Natural killer cell (primary cell): ENCODE data around the gene COX19. TPM values are rescaled to one million over a fixed set of nuclear protein-coding genes. Genes with fewer than 3 reads are reported as not detected.

Source experiments
- ATAC-seq, 3 donors: fragments of 150-1000 bp in 2 of 3; fragments of 200-7000 bp in 1 of 3; cut with Tn5 transposase; 1 replicate in 1 of 3; 2 replicates in 2 of 3; pipeline ENCODE4 v1.10.0; 2021; ENCODE audit warnings: mild to moderate bottlenecking in 2 of 3, moderate library complexity in 2 of 3
- DNase-seq, 2 donors: peaks; one replicate each; pipeline versions ENCODE4 v3.0.0 to v3.0.0-alpha.2; 2013 to 2021; ENCODE audit warnings: mixed read lengths in 1 of 2
- H3K27ac ChIP-seq: one replicate; pipeline ENCODE4 v1.5.1; 2013; ENCODE audit warnings: mild to moderate bottlenecking, low read length
- H3K27me3 ChIP-seq: one replicate; pipeline ENCODE4 v1.6.1; 2013; ENCODE audit warnings: low read length; ENCODE audit not compliant: control insufficient read depth, insufficient read depth
- H3K36me3 ChIP-seq: one replicate; pipeline ENCODE4 v1.6.1; 2013; ENCODE audit warnings: low read length; ENCODE audit not compliant: control insufficient read depth, insufficient read depth
- H3K4me1 ChIP-seq: one replicate; pipeline ENCODE4 v1.6.1; 2013; ENCODE audit warnings: low read length; ENCODE audit not compliant: control insufficient read depth, insufficient read depth
- H3K4me3 ChIP-seq: one replicate; pipeline ENCODE4 v1.5.1; 2013; ENCODE audit warnings: low read length
- H3K9me3 ChIP-seq: one replicate; pipeline ENCODE4 v1.6.1; 2013; ENCODE audit warnings: low read length; ENCODE audit not compliant: control insufficient read depth, insufficient read depth
- H3K27ac Mint-ChIP-seq, 2 donors: one replicate each; pipeline ENCODE4 v1.8.0; 2022; ENCODE audit warnings: mild to moderate bottlenecking in 2 of 2, mixed read lengths in 2 of 2, moderate library complexity in 1 of 2
- H3K27me3 Mint-ChIP-seq, 2 donors: one replicate each; pipeline ENCODE4 v1.8.0; 2022; ENCODE audit warnings: low read depth in 2 of 2, mixed read lengths in 2 of 2
- H3K36me3 Mint-ChIP-seq: one replicate; pipeline ENCODE4 v1.8.0; 2022; ENCODE audit warnings: mixed read lengths
- H3K4me1 Mint-ChIP-seq, 2 donors: one replicate each; pipeline ENCODE4 v1.8.0; 2022; ENCODE audit warnings: mixed read lengths in 2 of 2
- H3K4me3 Mint-ChIP-seq: one replicate; pipeline ENCODE4 v1.8.0; 2022; ENCODE audit warnings: mild to moderate bottlenecking, moderate library complexity, mixed read lengths
- H3K9me3 Mint-ChIP-seq, 2 donors: one replicate each; pipeline ENCODE4 v1.8.0; 2022; ENCODE audit warnings: mixed read lengths in 2 of 2
- WGBS: methylation state at CpG from one replicate; pipeline ENCODE4 v1.1.7; 2013; ENCODE audit warnings: missing lambda C conversion rate; ENCODE audit not compliant: insufficient coverage; 5-methylcytosine and 5-hydroxymethylcytosine counted together
- intact Hi-C: fragments of 100-400 bp; cut with micrococcal nuclease; formaldehyde crosslinking; loops from one replicate; pipeline ENCODE4 v1.14.2; 2022
- total RNA-seq, 4 donors: library from RNA; stranded (reverse); fragments of 120-200 nt in 1 of 4; gene quantifications; one replicate each; pipeline versions ENCODE4 v1.2.3 to v1.2.4, GENCODE V29; 2013 to 2022
- TF ChIP-seq, protein P1 (sequence below): fragments of 200-600 bp; IDR thresholded peaks from one replicate; pipeline ENCODE4 v1.8.0; 2022; ENCODE audit warnings: antibody characterized with exemption

COX19 gene
- total RNA-seq, 3 donors from 2014 or later (not counting 1 experiment from before 2014, with no cell fraction given) = 33.6 to 38.3 (median 33.6) TPM

GRCh38 chr7:987909-988308, 12.6 kb upstream of the COX19 start:
- Mint-ChIP-seq H3K27me3 (peaks cover 0 to 2% of the 10 kb centered on the region in 2 donors), H3K4me3 (no peak overlapping the region), H3K36me3 (no peaks in the 10 kb centered on the region), H3K27ac (no peak overlapping the region), H3K4me1 (peaks cover under 1 to 2% of the 10 kb centered on the region in 2 donors), H3K9me3 (no peaks in the 10 kb centered on the region)
- TF ChIP-seq, protein P1, sequence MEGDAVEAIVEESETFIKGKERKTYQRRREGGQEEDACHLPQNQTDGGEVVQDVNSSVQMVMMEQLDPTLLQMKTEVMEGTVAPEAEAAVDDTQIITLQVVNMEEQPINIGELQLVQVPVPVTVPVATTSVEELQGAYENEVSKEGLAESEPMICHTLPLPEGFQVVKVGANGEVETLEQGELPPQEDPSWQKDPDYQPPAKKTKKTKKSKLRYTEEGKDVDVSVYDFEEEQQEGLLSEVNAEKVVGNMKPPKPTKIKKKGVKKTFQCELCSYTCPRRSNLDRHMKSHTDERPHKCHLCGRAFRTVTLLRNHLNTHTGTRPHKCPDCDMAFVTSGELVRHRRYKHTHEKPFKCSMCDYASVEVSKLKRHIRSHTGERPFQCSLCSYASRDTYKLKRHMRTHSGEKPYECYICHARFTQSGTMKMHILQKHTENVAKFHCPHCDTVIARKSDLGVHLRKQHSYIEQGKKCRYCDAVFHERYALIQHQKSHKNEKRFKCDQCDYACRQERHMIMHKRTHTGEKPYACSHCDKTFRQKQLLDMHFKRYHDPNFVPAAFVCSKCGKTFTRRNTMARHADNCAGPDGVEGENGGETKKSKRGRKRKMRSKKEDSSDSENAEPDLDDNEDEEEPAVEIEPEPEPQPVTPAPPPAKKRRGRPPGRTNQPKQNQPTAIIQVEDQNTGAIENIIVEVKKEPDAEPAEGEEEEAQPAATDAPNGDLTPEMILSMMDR = no peak
- no peak for ATAC-seq
- intact Hi-C loops = no loop called here
- peaks cover 12% of the 10 kb centered on the region for H3K4me1 ChIP-seq
- peaks cover 9% of the 10 kb centered on the region for H3K27me3 ChIP-seq
- no peak for DNase-seq
- H3K9me3 ChIP-seq = no peaks in the 10 kb centered on the region
- H3K27ac ChIP-seq = no peak overlapping the region
- no peaks in the 10 kb centered on the region for H3K36me3 ChIP-seq
- no peak overlapping the region for H3K4me3 ChIP-seq
- whole genome bisulfite sequencing = 54% methylated on average over 6 of the region's 6 CpGs

DNA sequence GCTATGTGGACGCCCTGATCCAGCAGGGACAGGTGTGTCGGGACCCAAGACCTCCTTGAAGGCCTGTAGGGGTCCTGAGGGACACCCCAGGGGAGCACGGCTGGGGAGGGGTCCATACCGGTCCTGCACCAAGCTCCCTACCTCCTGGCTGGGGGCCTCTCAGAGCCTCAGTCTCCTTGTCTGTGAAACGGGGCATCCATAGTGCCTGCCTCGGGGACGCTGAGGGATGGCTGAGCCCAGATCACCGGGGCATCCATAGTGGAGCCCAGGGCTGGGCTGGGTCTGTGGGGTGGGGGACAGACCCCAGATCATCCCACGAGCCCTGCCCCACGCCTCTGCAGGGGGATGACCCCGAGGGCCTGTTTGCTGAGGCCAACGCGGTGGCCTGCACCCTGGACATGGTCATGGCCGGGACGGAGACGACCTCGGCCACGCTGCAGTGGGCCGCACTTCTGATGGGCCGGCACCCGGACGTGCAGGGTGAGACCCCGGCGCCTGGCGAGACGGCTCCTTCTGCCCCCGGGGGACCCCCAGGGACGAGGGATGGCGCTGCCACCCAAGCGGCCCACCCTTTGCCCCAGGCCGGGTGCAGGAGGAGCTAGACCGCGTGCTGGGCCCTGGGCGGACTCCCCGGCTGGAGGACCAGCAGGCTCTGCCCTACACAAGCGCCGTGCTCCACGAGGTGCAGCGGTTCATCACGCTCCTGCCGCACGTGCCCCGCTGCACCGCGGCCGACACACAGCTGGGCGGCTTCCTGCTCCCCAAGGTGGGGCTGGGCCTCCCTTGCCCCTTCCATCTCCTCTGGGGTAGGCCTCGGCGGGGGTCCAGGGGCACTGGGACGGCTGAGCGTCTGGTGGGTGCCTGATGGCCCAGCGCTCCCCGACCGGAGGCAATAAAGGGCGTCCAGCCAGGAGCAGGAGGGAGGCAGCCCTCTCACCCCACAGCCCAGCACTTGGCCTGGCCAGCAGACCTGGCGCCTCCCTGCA, 11.7 kb upstream of the COX19 start:
- Histone ChIP-seq H3K27ac (no peak overlapping the region), H3K4me3 (no peak overlapping the region), H3K36me3 (no peaks in the 10 kb centered on the region), H3K4me1 (peaks cover 9% of the 10 kb centered on the region), H3K27me3 (peaks cover 9% of the 10 kb centered on the region), H3K9me3 (no peaks in the 10 kb centered on the region)
- H3K36me3 Mint-ChIP-seq = no peaks in the 10 kb centered on the region
- no peak overlapping the region for H3K4me3 Mint-ChIP-seq
- H3K27me3 Mint-ChIP-seq = peaks cover 0 to 2% of the 10 kb centered on the region in 2 donors
- no peaks in the 10 kb centered on the region for H3K9me3 Mint-ChIP-seq
- whole genome bisulfite sequencing = 91% methylated on average over 56 of the region's 56 CpGs
- DNase-seq = no peak
- ATAC-seq = no peak
- TF ChIP-seq, protein P1 = no peak
- intact Hi-C loops = no loop called here
- no peaks in the 10 kb centered on the region for H3K4me1 Mint-ChIP-seq
- no peak overlapping the region for H3K27ac Mint-ChIP-seq

DNA sequence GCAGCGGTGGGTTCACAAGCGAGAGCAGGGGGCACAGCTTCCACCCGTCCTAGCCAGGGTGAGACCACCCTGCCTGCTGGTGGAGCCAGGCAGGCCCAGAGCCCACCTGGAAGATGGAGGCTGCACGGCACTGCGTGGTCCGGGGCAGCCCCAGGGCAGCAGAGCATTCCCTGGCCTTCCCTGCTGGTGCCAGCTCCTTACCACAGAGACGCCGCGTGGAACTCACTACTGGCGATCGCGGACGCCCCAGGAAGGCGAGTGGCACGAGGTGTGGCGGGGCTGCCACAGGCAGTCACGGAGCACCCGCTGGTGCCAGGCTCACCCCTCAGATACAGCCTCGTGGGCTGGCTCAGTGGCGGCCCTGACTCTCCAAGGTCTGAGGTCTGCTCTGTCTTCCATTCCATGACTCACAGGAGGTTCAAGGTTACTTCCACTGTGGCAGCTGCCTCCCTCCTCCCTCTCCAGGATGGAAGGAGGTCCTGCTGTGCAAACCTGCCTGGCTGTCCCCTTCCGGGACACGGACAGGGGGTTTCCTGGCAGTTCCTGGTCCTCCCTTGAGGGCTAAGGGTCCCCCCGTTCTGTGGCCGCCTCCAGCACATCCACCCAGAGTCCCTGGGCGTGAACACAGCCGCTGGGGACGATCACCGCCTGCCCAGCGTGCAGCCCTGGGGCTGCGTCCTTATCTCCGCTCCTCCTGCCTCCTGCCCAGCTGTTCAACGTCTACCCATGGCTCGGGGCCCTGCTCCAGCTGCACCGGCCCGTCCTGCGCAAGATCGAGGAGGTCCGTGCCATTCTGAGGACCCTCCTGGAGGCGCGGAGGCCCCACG, 10.8 kb upstream of the COX19 start:
- no peak overlapping the region for H3K4me3 Mint-ChIP-seq
- Histone ChIP-seq H3K27me3 (peaks cover 9% of the 10 kb centered on the region), H3K4me1 (peaks cover 9% of the 10 kb centered on the region), H3K4me3 (no peak overlapping the region), H3K27ac (no peak overlapping the region), H3K36me3 (no peaks in the 10 kb centered on the region), H3K9me3 (no peaks in the 10 kb centered on the region)
- DNase-seq = no peak
- no peaks in the 10 kb centered on the region for H3K36me3 Mint-ChIP-seq
- ATAC-seq = no peak
- H3K4me1 Mint-ChIP-seq = no peaks in the 10 kb centered on the region
- H3K27ac Mint-ChIP-seq = no peak overlapping the region
- intact Hi-C loops = no loop called here
- H3K9me3 Mint-ChIP-seq = no peaks in the 10 kb centered on the region
- WGBS = 76% methylated on average over 41 of the region's 41 CpGs
- H3K27me3 Mint-ChIP-seq = peaks cover 0 to 2% of the 10 kb centered on the region in 2 donors
- TF ChIP-seq, protein P1 = no peak
